ENCODE results near the gene BPIFB6. TPM values are rescaled to one million over a fixed set of nuclear protein-coding genes. Genes with fewer than 3 reads are reported as not detected.

BPIFB6 gene
- polyA plus RNA-seq, 1 of the 3 experiments (the other 2 are of a cell fraction): not detected

DNA sequence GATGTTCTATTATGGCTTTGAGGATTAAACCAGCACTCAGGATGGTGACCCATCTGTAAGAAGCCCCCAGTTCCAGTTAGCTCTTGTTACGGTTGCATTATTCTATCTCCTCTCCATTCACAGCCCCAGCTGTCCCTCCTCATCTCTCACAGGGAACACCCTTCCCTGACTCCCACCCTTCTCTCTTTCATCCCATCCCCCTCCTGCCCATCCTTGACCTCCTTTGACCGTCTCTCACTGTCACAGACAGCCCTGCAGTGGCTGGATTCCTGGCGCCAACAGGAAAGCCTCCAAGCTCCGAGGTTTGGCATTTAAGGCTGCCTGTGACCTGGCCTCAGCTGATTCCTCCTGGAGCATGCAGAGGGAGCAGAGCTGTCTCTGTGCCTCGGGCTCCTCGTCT lies 43.8 kb downstream of the BPIFB6 start:
- ChIA-PET CTCF (interaction anchor here (2.1 kb wide), 1 partner anchor 173 kb away, joined by 7 read pairs; no protein-coding TSS in a partner anchor), POLR2A (no interaction called here)
- 7% methylated on average over 6 of the region's 6 CpGs for WGBS (ENCODE audit: low lambda C conversion rate)
- no peak for DNase-seq
- Histone ChIP-seq H3K4me1 (ENCODE audit: control insufficient read depth in 1 of 2, insufficient read depth in 2 of 2, low read depth in 1 of 2, low read length in 1 of 2) (no peaks in the 10 kb centered on the region), H3K79me2 (ENCODE audit: insufficient read depth) (no peaks in the 10 kb centered on the region), H2AFZ (ENCODE audit: low read depth) (no peak overlapping the region), H3K27ac (ENCODE audit: low read depth in 2 of 2, low read length in 1 of 2) (no peak overlapping the region), H3K4me2 (no peak overlapping the region), H3K9me3 (no peaks in the 10 kb centered on the region), H3K36me3 (replicated peaks in 1 of 2; ENCODE audit: control insufficient read depth in 1 of 2, insufficient read depth in 2 of 2, low read length in 1 of 2) (no peaks in the 10 kb centered on the region), H4K20me1 (ENCODE audit: insufficient read depth) (no peaks in the 10 kb centered on the region), H3K4me3 (ENCODE audit: low read depth in 2 of 2, low read length in 1 of 2) (no peak overlapping the region), H3K27me3 (ENCODE audit: insufficient read depth) (peaks cover 21% of the 10 kb centered on the region), H3F3A (replicated peaks; ENCODE audit: insufficient read depth) (no peaks in the 10 kb centered on the region), H3K9ac (no peak overlapping the region), H3K9me2 (no peaks in the 10 kb centered on the region)
- TF ChIP-seq EZH2phosphoT487 (IDR thresholded peaks at IDR 0.05; ENCODE audit: borderline replicate concordance, low read depth): no peak
- TF ChIP-seq, protein P1, sequence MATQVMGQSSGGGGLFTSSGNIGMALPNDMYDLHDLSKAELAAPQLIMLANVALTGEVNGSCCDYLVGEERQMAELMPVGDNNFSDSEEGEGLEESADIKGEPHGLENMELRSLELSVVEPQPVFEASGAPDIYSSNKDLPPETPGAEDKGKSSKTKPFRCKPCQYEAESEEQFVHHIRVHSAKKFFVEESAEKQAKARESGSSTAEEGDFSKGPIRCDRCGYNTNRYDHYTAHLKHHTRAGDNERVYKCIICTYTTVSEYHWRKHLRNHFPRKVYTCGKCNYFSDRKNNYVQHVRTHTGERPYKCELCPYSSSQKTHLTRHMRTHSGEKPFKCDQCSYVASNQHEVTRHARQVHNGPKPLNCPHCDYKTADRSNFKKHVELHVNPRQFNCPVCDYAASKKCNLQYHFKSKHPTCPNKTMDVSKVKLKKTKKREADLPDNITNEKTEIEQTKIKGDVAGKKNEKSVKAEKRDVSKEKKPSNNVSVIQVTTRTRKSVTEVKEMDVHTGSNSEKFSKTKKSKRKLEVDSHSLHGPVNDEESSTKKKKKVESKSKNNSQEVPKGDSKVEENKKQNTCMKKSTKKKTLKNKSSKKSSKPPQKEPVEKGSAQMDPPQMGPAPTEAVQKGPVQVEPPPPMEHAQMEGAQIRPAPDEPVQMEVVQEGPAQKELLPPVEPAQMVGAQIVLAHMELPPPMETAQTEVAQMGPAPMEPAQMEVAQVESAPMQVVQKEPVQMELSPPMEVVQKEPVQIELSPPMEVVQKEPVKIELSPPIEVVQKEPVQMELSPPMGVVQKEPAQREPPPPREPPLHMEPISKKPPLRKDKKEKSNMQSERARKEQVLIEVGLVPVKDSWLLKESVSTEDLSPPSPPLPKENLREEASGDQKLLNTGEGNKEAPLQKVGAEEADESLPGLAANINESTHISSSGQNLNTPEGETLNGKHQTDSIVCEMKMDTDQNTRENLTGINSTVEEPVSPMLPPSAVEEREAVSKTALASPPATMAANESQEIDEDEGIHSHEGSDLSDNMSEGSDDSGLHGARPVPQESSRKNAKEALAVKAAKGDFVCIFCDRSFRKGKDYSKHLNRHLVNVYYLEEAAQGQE (IDR thresholded peaks at IDR 0.05; ENCODE audit: low read depth, low read length): no peak
- TF ChIP-seq, protein P2, sequence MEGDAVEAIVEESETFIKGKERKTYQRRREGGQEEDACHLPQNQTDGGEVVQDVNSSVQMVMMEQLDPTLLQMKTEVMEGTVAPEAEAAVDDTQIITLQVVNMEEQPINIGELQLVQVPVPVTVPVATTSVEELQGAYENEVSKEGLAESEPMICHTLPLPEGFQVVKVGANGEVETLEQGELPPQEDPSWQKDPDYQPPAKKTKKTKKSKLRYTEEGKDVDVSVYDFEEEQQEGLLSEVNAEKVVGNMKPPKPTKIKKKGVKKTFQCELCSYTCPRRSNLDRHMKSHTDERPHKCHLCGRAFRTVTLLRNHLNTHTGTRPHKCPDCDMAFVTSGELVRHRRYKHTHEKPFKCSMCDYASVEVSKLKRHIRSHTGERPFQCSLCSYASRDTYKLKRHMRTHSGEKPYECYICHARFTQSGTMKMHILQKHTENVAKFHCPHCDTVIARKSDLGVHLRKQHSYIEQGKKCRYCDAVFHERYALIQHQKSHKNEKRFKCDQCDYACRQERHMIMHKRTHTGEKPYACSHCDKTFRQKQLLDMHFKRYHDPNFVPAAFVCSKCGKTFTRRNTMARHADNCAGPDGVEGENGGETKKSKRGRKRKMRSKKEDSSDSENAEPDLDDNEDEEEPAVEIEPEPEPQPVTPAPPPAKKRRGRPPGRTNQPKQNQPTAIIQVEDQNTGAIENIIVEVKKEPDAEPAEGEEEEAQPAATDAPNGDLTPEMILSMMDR (IDR thresholded peaks at IDR 0.05): no peak
- TF ChIP-seq CHD2 (IDR thresholded peaks at IDR 0.05; ENCODE audit: low read length, partially characterized antibody): no peak
- TF ChIP-seq RAD21 (IDR thresholded peaks at IDR 0.05; ENCODE audit: low read length): no peak
- TF ChIP-seq, protein P3, sequence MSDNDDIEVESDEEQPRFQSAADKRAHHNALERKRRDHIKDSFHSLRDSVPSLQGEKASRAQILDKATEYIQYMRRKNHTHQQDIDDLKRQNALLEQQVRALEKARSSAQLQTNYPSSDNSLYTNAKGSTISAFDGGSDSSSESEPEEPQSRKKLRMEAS (IDR thresholded peaks at IDR 0.05; ENCODE audit: low read depth): no peak
- no peak for TF ChIP-seq POLR2AphosphoS5 (IDR thresholded peaks at IDR 0.05; ENCODE audit: low read depth, low read length)
- no peak for TF ChIP-seq RCOR1 (IDR thresholded peaks at IDR 0.05; ENCODE audit: low read length)
- TF ChIP-seq JUND (IDR thresholded peaks at IDR 0.05): no peak
- no peak for TF ChIP-seq RFX5 (IDR thresholded peaks at IDR 0.05; ENCODE audit: low read length)
- TF ChIP-seq SIN3A (IDR thresholded peaks at IDR 0.05; ENCODE audit: borderline replicate concordance, low read depth, low read length): no peak
- TF ChIP-seq TCF12 (IDR thresholded peaks at IDR 0.05): no peak
- TF ChIP-seq YY1 (IDR thresholded peaks at IDR 0.05; ENCODE audit: low read depth): no peak
- TF ChIP-seq ELF1 (IDR thresholded peaks at IDR 0.05): no peak
- TF ChIP-seq MXI1 (IDR thresholded peaks at IDR 0.05; ENCODE audit: low read depth, low read length): no peak
- no peak for TF ChIP-seq GABPA (IDR thresholded peaks at IDR 0.05; ENCODE audit: low read depth)

Data from SK-N-SH (cell line).